Nephron progenitor cell (in vitro differentiated cells): ENCODE results near the gene HOXA9.
A peak's percentile ranks its signal among the peaks of the same experiment; 100 is the strongest.

Experiments used
- DNase-seq: peaks from one replicate; pipeline ENCODE4 v3.0.0; 2021
- H3K27ac Mint-ChIP-seq: 2 replicates; pipeline ENCODE4 v1.8.0; 2021; ENCODE audit warnings: mild to moderate bottlenecking, moderate library complexity, mixed read lengths
- H3K27me3 Mint-ChIP-seq: 2 replicates; pipeline ENCODE4 v1.8.0; 2021; ENCODE audit warnings: mild to moderate bottlenecking, low read depth, mixed read lengths; ENCODE audit not compliant: poor library complexity
- H3K36me3 Mint-ChIP-seq: 2 replicates; pipeline ENCODE4 v1.8.0; 2021; ENCODE audit warnings: low read depth, mixed read lengths
- H3K4me1 Mint-ChIP-seq: 2 replicates; pipeline ENCODE4 v1.8.0; 2021; ENCODE audit warnings: mixed read lengths
- H3K4me3 Mint-ChIP-seq: 2 replicates; pipeline ENCODE4 v1.8.0; 2021; ENCODE audit warnings: mild to moderate bottlenecking, moderate library complexity, mixed read lengths
- H3K9me3 Mint-ChIP-seq: 2 replicates; pipeline ENCODE4 v1.8.0; 2021; ENCODE audit warnings: mild to moderate bottlenecking, moderate library complexity, mixed read lengths
- CTCF ChIP-seq: fragments of 200-600 bp; sonication (generic); IDR thresholded peaks from 2 replicates; pipeline ENCODE4 v1.5.0; 2021; ENCODE audit warnings: antibody characterized with exemption

HOXA9 gene

DNA sequence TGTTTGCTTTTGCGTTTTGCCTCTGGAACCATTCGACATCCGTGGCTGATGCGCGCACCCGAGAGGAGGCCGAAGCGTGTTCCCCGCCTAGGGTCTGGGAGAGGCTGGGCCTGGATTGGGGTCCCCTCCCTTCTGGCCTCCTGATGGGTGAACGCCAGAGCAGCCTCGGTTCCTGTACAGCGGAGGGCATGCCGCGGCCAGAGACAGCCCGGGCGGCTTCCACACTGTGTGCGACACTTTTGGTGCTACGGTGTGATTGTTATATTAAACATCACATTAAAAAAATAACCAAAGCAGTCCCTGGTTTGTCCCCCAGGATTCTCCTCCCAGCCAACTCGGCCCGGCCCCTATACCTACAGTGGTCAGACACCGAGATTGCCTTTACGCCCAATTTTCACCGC, 5.2 kb downstream of the HOXA9 start:
- no peaks in the 10 kb centered on the region for H3K9me3 Mint-ChIP-seq
- peaks cover 31% of the 10 kb centered on the region for H3K36me3 Mint-ChIP-seq
- DNase-seq = peak; percentile 34
- peaks cover 25% of the 10 kb centered on the region for H3K4me1 Mint-ChIP-seq
- H3K27ac Mint-ChIP-seq = peak overlapping the region; percentile 99
- peak overlapping the region; percentile 97 for H3K4me3 Mint-ChIP-seq
- no peak for TF ChIP-seq CTCF
- peaks cover 5% of the 10 kb centered on the region for H3K27me3 Mint-ChIP-seq

GRCh38 chr7:27159266-27160144, 5.8 kb downstream of the HOXA9 start:
- TF ChIP-seq CTCF = no peak
- Mint-ChIP-seq H3K36me3 (peaks cover 33% of the 10 kb centered on the region), H3K4me3 (peak overlapping the region; percentile 97), H3K27me3 (peaks cover 5% of the 10 kb centered on the region), H3K9me3 (no peaks in the 10 kb centered on the region), H3K4me1 (peaks cover 32% of the 10 kb centered on the region), H3K27ac (peak overlapping the region; percentile 99)
- DNase-seq = peak; percentile 29

- H3K36me3 Mint-ChIP-seq = peaks cover 33% of the 10 kb centered on the region
- peaks cover 5% of the 10 kb centered on the region for H3K27me3 Mint-ChIP-seq
- no peak for TF ChIP-seq CTCF
- H3K9me3 Mint-ChIP-seq = no peaks in the 10 kb centered on the region
- H3K27ac Mint-ChIP-seq = peak overlapping the region; percentile 99
- DNase-seq = peak; percentile 60
- peak overlapping the region; percentile 97 for H3K4me3 Mint-ChIP-seq
- peaks cover 40% of the 10 kb centered on the region for H3K4me1 Mint-ChIP-seq
Observed at GRCh38 chr7:27158436-27159265, 6.7 kb downstream of the HOXA9 start.

GRCh38 chr7:27157702-27158431, 7.5 kb downstream of the HOXA9 start:
- peak overlapping the region; percentile 99 for H3K27ac Mint-ChIP-seq
- peak; percentile 54 for DNase-seq
- peaks cover 32% of the 10 kb centered on the region for H3K36me3 Mint-ChIP-seq
- H3K4me3 Mint-ChIP-seq = peak overlapping the region; percentile 97
- peaks cover 48% of the 10 kb centered on the region for H3K4me1 Mint-ChIP-seq
- no peak for TF ChIP-seq CTCF
- H3K27me3 Mint-ChIP-seq = peaks cover 5% of the 10 kb centered on the region
- no peaks in the 10 kb centered on the region for H3K9me3 Mint-ChIP-seq

DNA sequence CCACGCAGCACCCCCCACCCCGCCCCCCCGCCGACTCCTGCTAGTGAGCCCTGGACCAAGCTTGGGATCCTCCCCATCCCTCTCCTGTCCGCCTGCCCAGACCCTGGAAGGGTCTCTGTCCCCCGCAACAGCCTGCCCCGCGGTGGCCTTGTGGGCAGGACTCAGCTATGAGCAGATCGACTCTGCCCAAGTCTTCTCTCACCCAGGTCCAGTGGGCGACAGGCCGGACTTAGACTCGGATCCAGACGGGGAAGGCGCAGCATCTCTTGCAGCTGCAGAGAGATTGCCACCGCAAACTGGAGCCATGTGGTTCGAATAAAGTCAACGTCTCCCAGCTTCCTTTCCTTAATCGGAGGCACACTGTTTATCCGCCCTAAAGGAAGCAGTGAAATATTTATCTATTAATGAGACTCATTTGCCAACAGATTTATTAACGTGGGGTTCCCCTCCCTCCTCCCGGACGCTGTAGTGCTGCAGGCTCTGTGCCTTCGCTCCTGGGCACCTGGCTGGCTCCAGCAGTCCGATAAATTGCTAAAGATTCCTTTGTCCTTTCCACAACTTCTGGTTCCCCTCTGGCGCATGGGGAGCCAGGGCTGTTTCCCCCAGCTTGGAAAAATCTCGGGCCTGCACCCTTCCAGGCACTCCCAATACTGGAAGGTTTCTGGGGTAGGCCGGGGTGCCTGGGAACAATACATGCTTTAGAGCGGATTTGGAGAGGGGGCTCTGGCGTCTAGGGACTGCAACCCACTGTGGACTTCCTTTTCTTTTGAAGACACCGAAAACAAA, 8.2 kb downstream of the HOXA9 start:
- Mint-ChIP-seq H3K9me3 (no peaks in the 10 kb centered on the region), H3K27ac (peak overlapping the region; percentile 99), H3K27me3 (peaks cover 6% of the 10 kb centered on the region), H3K36me3 (peaks cover 30% of the 10 kb centered on the region), H3K4me1 (peaks cover 48% of the 10 kb centered on the region), H3K4me3 (peak overlapping the region; percentile 97)
- TF ChIP-seq CTCF = no peak
- peak; percentile 20 for DNase-seq
